GM21576 (cell line): ENCODE measurements around the gene ZNF322.

Experiments used
- ATAC-seq: cut with Tn5 transposase; IDR thresholded peaks from one replicate; pipeline ENCODE4 v1.9.1; 2021; ENCODE audit warnings: mild to moderate bottlenecking, moderate library complexity; ENCODE audit not compliant: unreplicated experiment

ZNF322 gene

GRCh38 chr6:26592649-26593048 is 66.9 kb downstream of the ZNF322 start:
- no peak for ATAC-seq

GRCh38 chr6:26588965-26589364 is 70.6 kb downstream of the ZNF322 start:
- ATAC-seq = no peak
